Measurements from ENCODE around the gene GAST. TPM values are rescaled to one million over a fixed set of nuclear protein-coding genes. Genes with fewer than 3 reads are reported as not detected.

The GAST gene
- total and polyA plus RNA-seq, 2 experiments from 2014 or later, result not detected

DNA sequence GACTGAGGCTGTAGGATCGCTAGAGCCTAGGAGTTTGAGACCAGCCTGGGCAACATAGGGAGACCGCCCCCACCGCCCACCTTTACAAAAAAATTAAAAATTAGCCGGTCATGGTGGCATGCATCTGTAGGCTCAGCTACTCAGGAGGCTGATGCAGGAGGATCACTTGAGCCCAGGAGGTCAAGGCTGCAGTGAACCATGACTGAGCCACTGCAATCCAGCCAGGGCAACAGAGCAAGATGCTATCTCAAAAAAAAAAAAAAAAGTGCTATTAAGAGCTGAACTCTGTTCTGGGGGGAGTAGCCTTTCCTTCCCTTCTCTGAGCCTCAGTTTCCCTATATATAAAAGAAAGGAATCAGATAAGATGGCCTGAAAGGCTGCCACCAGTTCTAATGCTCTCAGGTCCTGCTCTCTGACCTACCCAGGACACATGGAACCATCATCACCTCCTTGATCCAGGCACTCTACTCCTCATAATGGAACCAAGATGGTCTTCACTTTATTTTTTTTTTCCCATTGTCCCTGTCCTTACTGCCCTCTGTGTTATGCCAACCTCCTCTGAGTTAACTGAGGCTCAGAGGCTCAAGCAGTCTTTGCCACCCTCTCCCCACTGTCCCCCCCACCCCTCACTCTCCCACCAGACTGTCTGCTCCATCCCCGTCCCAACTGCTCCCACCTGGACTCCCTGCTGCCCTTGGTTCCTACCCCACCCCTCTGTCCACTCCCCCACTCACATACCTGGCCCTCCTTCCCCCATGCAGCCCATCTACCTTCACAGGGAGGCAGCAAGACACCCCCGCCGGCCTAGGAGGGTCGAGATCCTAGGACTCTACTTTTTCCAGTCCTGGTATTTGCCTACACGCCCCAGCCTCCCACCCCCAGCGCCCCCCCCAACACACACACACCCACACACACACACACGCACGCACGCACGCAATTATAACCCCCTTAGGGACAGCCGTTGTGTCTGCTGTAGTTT, 47.3 kb upstream of the GAST start:
- Histone ChIP-seq H3K27ac (ENCODE audit: low read depth) (no peak overlapping the region), H3K9me2 (ENCODE audit: insufficient read depth) (no peaks in the 10 kb centered on the region), H3K79me2 (replicated peaks; ENCODE audit: insufficient read depth) (no peaks in the 10 kb centered on the region), H3K4me2 (peak overlapping the region; percentile 95), H3K4me3 (peak overlapping the region; percentile 76; the same call in 1 of the 2 replicates), H3F3A (replicated peaks; ENCODE audit: low read depth) (no peaks in the 10 kb centered on the region), H3K4me1 (ENCODE audit: insufficient read depth) (peaks cover 13% of the 10 kb centered on the region; the same call in 1 of the 2 replicates), H3K27me3 (ENCODE audit: insufficient read depth) (no peaks in the 10 kb centered on the region), H3K36me3 (ENCODE audit: insufficient read depth) (no peaks in the 10 kb centered on the region), H4K20me1 (replicated peaks; ENCODE audit: insufficient read depth) (no peaks in the 10 kb centered on the region), H2AFZ (no peak overlapping the region)
- Mint-ChIP-seq H3K4me1 (peaks cover 19% of the 10 kb centered on the region), H3K27me3 (ENCODE audit: insufficient read depth, low read depth, poor library complexity) (peaks cover 30% of the 10 kb centered on the region), H3K4me3 (peak overlapping the region; percentile 71; the same call in 1 of the 3 replicates), H3K9me3 (no peaks in the 10 kb centered on the region; the same call in 2 of the 3 replicates), H3K27ac (no peak overlapping the region), H3K36me3 (ENCODE audit: low read depth) (no peaks in the 10 kb centered on the region)
- no peak for TF ChIP-seq NANOG (IDR thresholded peaks at IDR 0.05; ENCODE audit: borderline replicate concordance)
- TF ChIP-seq ZNF114 (CRISPR knock-in tag; IDR thresholded peaks at IDR 0.05), result no peak
- TF ChIP-seq CREB1 (CRISPR knock-in tag; IDR thresholded peaks at IDR 0.05; ENCODE audit: low read depth), result no peak
- no peak for TF ChIP-seq EZH2 (IDR thresholded peaks at IDR 0.05; ENCODE audit: low read depth, unreplicated experiment)
- TF ChIP-seq, protein P1, sequence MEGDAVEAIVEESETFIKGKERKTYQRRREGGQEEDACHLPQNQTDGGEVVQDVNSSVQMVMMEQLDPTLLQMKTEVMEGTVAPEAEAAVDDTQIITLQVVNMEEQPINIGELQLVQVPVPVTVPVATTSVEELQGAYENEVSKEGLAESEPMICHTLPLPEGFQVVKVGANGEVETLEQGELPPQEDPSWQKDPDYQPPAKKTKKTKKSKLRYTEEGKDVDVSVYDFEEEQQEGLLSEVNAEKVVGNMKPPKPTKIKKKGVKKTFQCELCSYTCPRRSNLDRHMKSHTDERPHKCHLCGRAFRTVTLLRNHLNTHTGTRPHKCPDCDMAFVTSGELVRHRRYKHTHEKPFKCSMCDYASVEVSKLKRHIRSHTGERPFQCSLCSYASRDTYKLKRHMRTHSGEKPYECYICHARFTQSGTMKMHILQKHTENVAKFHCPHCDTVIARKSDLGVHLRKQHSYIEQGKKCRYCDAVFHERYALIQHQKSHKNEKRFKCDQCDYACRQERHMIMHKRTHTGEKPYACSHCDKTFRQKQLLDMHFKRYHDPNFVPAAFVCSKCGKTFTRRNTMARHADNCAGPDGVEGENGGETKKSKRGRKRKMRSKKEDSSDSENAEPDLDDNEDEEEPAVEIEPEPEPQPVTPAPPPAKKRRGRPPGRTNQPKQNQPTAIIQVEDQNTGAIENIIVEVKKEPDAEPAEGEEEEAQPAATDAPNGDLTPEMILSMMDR (conservative IDR thresholded peaks at IDR 0.05; ENCODE audit: low read depth in 2 of 2), result no peak
- no peak for TF ChIP-seq STAT1 (IDR thresholded peaks at IDR 0.05; ENCODE audit: unreplicated experiment)
- TF ChIP-seq, protein P2, sequence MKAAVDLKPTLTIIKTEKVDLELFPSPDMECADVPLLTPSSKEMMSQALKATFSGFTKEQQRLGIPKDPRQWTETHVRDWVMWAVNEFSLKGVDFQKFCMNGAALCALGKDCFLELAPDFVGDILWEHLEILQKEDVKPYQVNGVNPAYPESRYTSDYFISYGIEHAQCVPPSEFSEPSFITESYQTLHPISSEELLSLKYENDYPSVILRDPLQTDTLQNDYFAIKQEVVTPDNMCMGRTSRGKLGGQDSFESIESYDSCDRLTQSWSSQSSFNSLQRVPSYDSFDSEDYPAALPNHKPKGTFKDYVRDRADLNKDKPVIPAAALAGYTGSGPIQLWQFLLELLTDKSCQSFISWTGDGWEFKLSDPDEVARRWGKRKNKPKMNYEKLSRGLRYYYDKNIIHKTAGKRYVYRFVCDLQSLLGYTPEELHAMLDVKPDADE (IDR thresholded peaks at IDR 0.05), result no peak
- no peak for TF ChIP-seq EZH2phosphoT487 (IDR thresholded peaks at IDR 0.05; ENCODE audit: unreplicated experiment)
- no peak for TF ChIP-seq JUNB (IDR thresholded peaks at IDR 0.05; ENCODE audit: unreplicated experiment)
- no peak for TF ChIP-seq POLR2AphosphoS5 (IDR thresholded peaks at IDR 0.05; ENCODE audit: low read depth)
- TF ChIP-seq ZNF462 (CRISPR knock-in tag; IDR thresholded peaks at IDR 0.05), result no peak
- no peak for TF ChIP-seq REST (IDR thresholded peaks at IDR 0.05; ENCODE audit: unreplicated experiment)
- no peak for TF ChIP-seq ZNF331 (CRISPR knock-in tag; IDR thresholded peaks at IDR 0.05; ENCODE audit: low read depth)
- ATAC-seq, result no peak
- DNase-seq (ENCODE audit: low spot score), result no peak

Measured in GM23338 (cell line).